GM12878 (cell line): ENCODE measurements around the gene RNF40. TPM values are rescaled to one million over a fixed set of nuclear protein-coding genes. Genes with fewer than 3 reads are reported as not detected.

Experiments
- ATAC-seq: fragments of 200-7000 bp; cut with Tn5 transposase; 3 replicates; pipeline ENCODE4 v1.9.1; 2020; ENCODE audit warnings: mild to moderate bottlenecking, moderate library complexity
- BruUV-seq: library from RNA; stranded (reverse); fragments of 400-500 nt; replicated peaks from 2 replicates; lab custom pipeline; 2021; lab: Mats Ljungman, UMichigan
- CTCF ChIA-PET: fragments of 300-600 bp; sonication (Branson Sonifier 250); formaldehyde crosslinking; extraction: SDS; loops from one replicate; lab custom pipeline; 2021; ENCODE audit warnings: inconsistent platforms; lab: Yijun Ruan, JAX
- POLR2A ChIA-PET: fragments of 350-600 bp; formaldehyde crosslinking; extraction: SDS; loops from one replicate; lab custom pipeline; 2021; ENCODE audit warnings: inconsistent platforms; lab: Charles Lee
- RAD21 ChIA-PET: fragments of 300-600 bp; sonication (Branson Sonifier 250); formaldehyde crosslinking; loops from one replicate; lab custom pipeline; 2023; ENCODE audit warnings: antibody characterized with exemption; ENCODE audit not compliant: unreplicated experiment; lab: Charles Lee
- SMC1A ChIA-PET: fragments of 300-600 bp; sonication (Branson Sonifier 250); formaldehyde crosslinking; loops from one replicate; lab custom pipeline; 2023; ENCODE audit not compliant: unreplicated experiment, uncharacterized antibody; lab: Charles Lee
- DNase-seq: peaks from one replicate; pipeline ENCODE4 v3.0.0-alpha.2; 2011; ENCODE audit warnings: low read depth, low spot score
- FAIRE-seq: peaks from 3 replicates; lab custom pipeline; 2011; peaks lifted over from hg19 to GRCh38; lab: Jason Lieb, UNC
- H2AFZ ChIP-seq: 2 replicates; pipeline ENCODE4 v1.6.0; 2011; ENCODE audit warnings: low read depth, low read length, control low read depth; ENCODE audit not compliant: control insufficient read depth
- H3K27ac ChIP-seq: 2 replicates; pipeline ENCODE4 v1.5.1; 2011; ENCODE audit warnings: control low read depth; ENCODE audit not compliant: control insufficient read depth, insufficient read depth
- H3K27me3 ChIP-seq, 2 experiments: replicated peaks in 1 of 2; 2 replicates each; pipeline versions ENCODE4 v1.6.0 to v1.6.1; 2011; ENCODE audit warnings: low read length in 1 of 2; ENCODE audit not compliant: control insufficient read depth in 2 of 2, insufficient read depth in 2 of 2
- H3K36me3 ChIP-seq, 2 experiments: 2 replicates each; pipeline ENCODE4 v1.5.1; 2011; ENCODE audit warnings: low read length in 1 of 2; ENCODE audit not compliant: control insufficient read depth in 2 of 2, insufficient read depth in 2 of 2
- H3K4me1 ChIP-seq: 2 replicates; pipeline ENCODE4 v1.6.1; 2011; ENCODE audit warnings: mild to moderate bottlenecking, low read length, moderate library complexity, mixed read lengths; ENCODE audit not compliant: control insufficient read depth, insufficient read depth
- H3K4me2 ChIP-seq: 2 replicates; pipeline ENCODE4 v1.6.0; 2011; ENCODE audit warnings: control low read depth; ENCODE audit not compliant: control insufficient read depth, insufficient read depth
- H3K4me3 ChIP-seq: fragments of 200-600 bp; sonication (generic); 2 replicates; pipeline ENCODE4 v1.5.1; 2016
- H3K79me2 ChIP-seq: 2 replicates; pipeline ENCODE4 v1.6.0; 2011; ENCODE audit warnings: low read length; ENCODE audit not compliant: control insufficient read depth, insufficient read depth
- H3K9ac ChIP-seq: 2 replicates; pipeline ENCODE4 v1.8.0; 2011; ENCODE audit warnings: low read length, control low read depth, mixed read lengths; ENCODE audit not compliant: control insufficient read depth, insufficient read depth
- H3K9me3 ChIP-seq: replicated peaks from 3 replicates; pipeline ENCODE4 v1.5.1; 2011; ENCODE audit warnings: mild to moderate bottlenecking, low read length; ENCODE audit not compliant: control insufficient read depth, insufficient read depth
- H4K20me1 ChIP-seq: 2 replicates; pipeline ENCODE4 v1.6.0; 2011; ENCODE audit not compliant: control insufficient read depth, insufficient read depth
- CBFB ChIP-seq: IDR thresholded peaks from 2 replicates; pipeline ENCODE4 v1.6.1; 2016; ENCODE audit warnings: antibody characterized with exemption, low read depth
- CEBPB ChIP-seq, 2 experiments: fragments of 150-350 bp in 1 of 2; IDR thresholded peaks; 2 replicates each; pipeline ENCODE4 v1.6.1; 2012 to 2014; ENCODE audit warnings: low read depth in 2 of 2, low read length in 2 of 2, borderline replicate concordance in 1 of 2, inconsistent platforms in 1 of 2
- ELK1 ChIP-seq: IDR thresholded peaks from 2 replicates; pipeline ENCODE4 v1.6.1; 2012; ENCODE audit warnings: low read depth, low read length, improper control_type of control experiment
- ESRRA ChIP-seq: IDR thresholded peaks from 2 replicates; pipeline ENCODE4 v1.6.1; 2012; ENCODE audit warnings: mild to moderate bottlenecking, low read length, improper control_type of control experiment
- JUND ChIP-seq: IDR thresholded peaks from 2 replicates; pipeline ENCODE4 v1.6.1; 2012; ENCODE audit warnings: low read depth, mild to moderate bottlenecking, low read length, improper control_type of control experiment, moderate library complexity
- MXI1 ChIP-seq: fragments of 150-350 bp; IDR thresholded peaks from 2 replicates; pipeline ENCODE4 v1.6.1; 2011; ENCODE audit warnings: low read depth, mild to moderate bottlenecking, inconsistent platforms, low read length, improper control_type of control experiment
- NFXL1 ChIP-seq: fragments of 450-650 bp; IDR thresholded peaks from 2 replicates; pipeline ENCODE4 v1.6.1; 2017; ENCODE audit warnings: antibody characterized with exemption, mild to moderate bottlenecking, borderline replicate concordance
- RB1 ChIP-seq: fragments of 450-650 bp; formaldehyde crosslinking; IDR thresholded peaks from 2 replicates; pipeline ENCODE4 v1.6.1; 2017; ENCODE audit warnings: mild to moderate bottlenecking, borderline replicate concordance
- RUNX3 ChIP-seq: IDR thresholded peaks from 2 replicates; pipeline ENCODE4 v1.6.1; 2012; ENCODE audit warnings: low read length, inconsistent platforms
- ZBED1 ChIP-seq: IDR thresholded peaks from 2 replicates; pipeline ENCODE4 v1.6.1; 2016; ENCODE audit warnings: borderline replicate concordance
- ZZZ3 ChIP-seq: IDR thresholded peaks from 2 replicates; pipeline ENCODE4 v1.6.1; 2011; ENCODE audit warnings: low read depth; ENCODE audit not compliant: control insufficient read depth, insufficient read length
- WGBS: methylation state at CpG from one replicate; pipeline ENCODE4 v1.1.6; 2016; ENCODE audit warnings: low lambda C conversion rate; ENCODE audit not compliant: insufficient replicate concordance, insufficient coverage; ENCODE audit errors: missing lambda C conversion rate; 5-methylcytosine and 5-hydroxymethylcytosine counted together
- in situ Hi-C: fragments of 300-500 bp; cut with MboI; formaldehyde crosslinking; loops from 9 replicates; pipeline ENCODE4 v1.14.3; 2018; ENCODE audit warnings: mixed read lengths
- intact Hi-C: fragments of 100-400 bp; cut with micrococcal nuclease; formaldehyde crosslinking; loops from one replicate; pipeline ENCODE4 v1.14.2; 2022; ENCODE audit not compliant: unreplicated experiment
- polyA plus RNA-seq, 11 experiments: library from polyadenylated mRNA; depleted of rRNA in 4 of 11; unstranded in 6 of 11; stranded (reverse) in 5 of 11; fragments of >200 nt; fragmentation: Nextera tagmentation in 4 of 11; fragmentation: Illumina TruSeq in 1 of 11; extraction: Ambion mirVana in 4 of 11; extraction: Trizol in 1 of 11; gene quantifications; 1 replicate in 1 of 11; 2 replicates in 10 of 11; pipeline versions ENCODE4 v1.2.1 to v1.2.3, GENCODE V29; 2011 to 2016; ENCODE audit warnings: inconsistent platforms in 2 of 11, missing spikeins in 2 of 11, low read depth in 1 of 11
- total RNA-seq, 4 experiments: library from RNA; depleted of rRNA in 3 of 4; stranded (reverse); fragments of >200 nt in 3 of 4; fragmentation: Illumina TruSeq in 1 of 4; extraction: Trizol in 1 of 4; gene quantifications; 2 replicates each; pipeline versions ENCODE4 v1.2.1 to v1.2.3, GENCODE V29; 2013 to 2021

RNF40 gene
- total and polyA plus RNA-seq, 10 of the 15 experiments (the other 5 are each of a cell fraction or from before 2014, with no cell fraction given), result 3.7 to 97.6 (median 58.4) TPM

- ChIA-PET POLR2A (no interaction called here), CTCF (no interaction called here), RAD21 (no interaction called here), SMC1A (no interaction called here)
- Histone ChIP-seq H3K9me3 (no peaks in the 10 kb centered on the region), H2AFZ (no peak overlapping the region), H3K36me3 (peaks cover 43 to 45% of the 10 kb centered on the region in 2 experiments; a peak in 3 of 4 replicates), H3K9ac (no peak overlapping the region), H3K4me3 (no peak overlapping the region), H3K79me2 (peaks cover 15% of the 10 kb centered on the region), H4K20me1 (no peaks in the 10 kb centered on the region), H3K4me1 (peaks cover 6% of the 10 kb centered on the region), H3K4me2 (no peak overlapping the region), H3K27me3 (no peaks in the 10 kb centered on the region), H3K27ac (no peak overlapping the region)
- DNase-seq, result no peak
- 88% methylated on average over 4 of the region's 4 CpGs for WGBS
- intact Hi-C loops, result no loop called here
- BruUV-seq, result no TSS peak
- TF ChIP-seq RUNX3, result no peak
- no peak for FAIRE-seq
- in situ Hi-C loops, result loop anchor here (25.0 kb wide), 1 partner anchor 1120 kb away; no protein-coding TSS in a partner anchor
- ATAC-seq, result no peak
These were observed 4.8 kb downstream of the RNF40 start for GRCh38 chr16:30766933-30767284.

- Histone ChIP-seq H3K9ac (no peak overlapping the region), H3K36me3 (peaks cover 45 to 47% of the 10 kb centered on the region in 2 experiments; a peak in 3 of 4 replicates), H3K9me3 (no peaks in the 10 kb centered on the region), H3K79me2 (peaks cover 7% of the 10 kb centered on the region), H2AFZ (no peak overlapping the region), H3K27ac (no peak overlapping the region), H3K27me3 (no peaks in the 10 kb centered on the region), H4K20me1 (no peaks in the 10 kb centered on the region), H3K4me2 (no peak overlapping the region), H3K4me3 (no peak overlapping the region), H3K4me1 (peaks cover 6% of the 10 kb centered on the region)
- no peak for FAIRE-seq
- BruUV-seq, result no TSS peak
- RAD21 ChIA-PET, result no interaction called here
- intact Hi-C loops, result no loop called here
- SMC1A ChIA-PET, result no interaction called here
- ATAC-seq, result peak; percentile 74
- 76% methylated on average over 18 of the region's 18 CpGs for WGBS
- CTCF ChIA-PET, result interaction anchor here (3.6 kb wide), 1 partner anchor 47 kb away, joined by 13 read pairs; no protein-coding TSS in a partner anchor
- POLR2A ChIA-PET, result interaction anchor here (0.5 kb wide), 1 partner anchor 283 kb away, joined by 3 read pairs; no protein-coding TSS in a partner anchor
- in situ Hi-C loops, result loop anchor here (25.0 kb wide), 1 partner anchor 1119 kb away; no protein-coding TSS in a partner anchor
- no peak for DNase-seq
- TF ChIP-seq ESRRA (no peak), JUND (no peak), NFXL1 (no peak), CEBPB (IDR thresholded peaks at IDR 0.05; ENCODE audit: borderline replicate concordance in 1 of 2, low read depth in 2 of 2, low read length in 2 of 2) (no peak), CBFB (0 out of 2 replicates have a peak, but pooled peaks have one; percentile 50), MXI1 (no peak), RB1 (no peak), ELK1 (no peak), ZZZ3 (no peak), RUNX3 (peak; percentile 82), ZBED1 (no peak)
These were observed 5.8 kb downstream of the RNF40 start for GRCh38 chr16:30767767-30768465.
